Astrocyte (in vitro differentiated cells and primary cell): Measurements from ENCODE around the gene OR2L3. TPM values are rescaled to one million over a fixed set of nuclear protein-coding genes. Genes with fewer than 3 reads are reported as not detected.

Source experiments
- DNase-seq: peaks from one replicate; pipeline ENCODE4 v3.0.0-alpha.2; 2010; ENCODE audit warnings: low read depth
- FAIRE-seq: peaks from 2 replicates; lab custom pipeline; 2011; peaks lifted over from hg19 to GRCh38; lab: Jason Lieb, UNC
- H2AFZ ChIP-seq: 2 replicates; pipeline ENCODE4 v1.6.0; 2012; ENCODE audit warnings: low read depth, low read length, inconsistent platforms
- H3K27ac ChIP-seq: 2 replicates; pipeline ENCODE4 v1.5.1; 2011; ENCODE audit warnings: low read depth, low read length, inconsistent platforms
- H3K27me3 ChIP-seq: 2 replicates; pipeline ENCODE4 v1.6.0; 2011; ENCODE audit warnings: low read length, inconsistent platforms; ENCODE audit not compliant: insufficient read depth
- H3K36me3 ChIP-seq: 2 replicates; pipeline ENCODE4 v1.5.1; 2011; ENCODE audit warnings: low read length, inconsistent platforms; ENCODE audit not compliant: insufficient read depth
- H3K4me1 ChIP-seq: 2 replicates; pipeline ENCODE4 v1.5.1; 2011; ENCODE audit warnings: low read length, inconsistent platforms; ENCODE audit not compliant: insufficient read depth
- H3K4me2 ChIP-seq: 2 replicates; pipeline ENCODE4 v1.6.0; 2012; ENCODE audit warnings: low read length, inconsistent platforms
- H3K4me3 ChIP-seq: 2 replicates; pipeline ENCODE4 v1.5.1; 2011; ENCODE audit warnings: low read depth, mild to moderate bottlenecking, low read length, inconsistent platforms; ENCODE audit not compliant: insufficient read depth
- H3K79me2 ChIP-seq: 2 replicates; pipeline ENCODE4 v1.6.0; 2012; ENCODE audit warnings: mild to moderate bottlenecking, low read length, inconsistent platforms; ENCODE audit not compliant: insufficient read depth
- H3K9ac ChIP-seq: 2 replicates; pipeline ENCODE4 v1.6.0; 2012; ENCODE audit warnings: mild to moderate bottlenecking, low read length, inconsistent platforms
- H3K9me3 ChIP-seq: 2 replicates; pipeline ENCODE4 v1.5.1; 2012; ENCODE audit warnings: low read depth, mild to moderate bottlenecking, low read length, inconsistent platforms; ENCODE audit not compliant: insufficient read depth
- H4K20me1 ChIP-seq: 2 replicates; pipeline ENCODE4 v1.6.0; 2012; ENCODE audit warnings: low read length, inconsistent platforms; ENCODE audit not compliant: insufficient read depth
- H3K27ac Mint-ChIP-seq: one replicate; pipeline ENCODE4 v1.8.0; 2021; ENCODE audit warnings: mild to moderate bottlenecking, mixed read lengths; ENCODE audit not compliant: unreplicated experiment
- H3K27me3 Mint-ChIP-seq: one replicate; pipeline ENCODE4 v1.8.0; 2021; ENCODE audit warnings: low read depth, mixed read lengths; ENCODE audit not compliant: unreplicated experiment
- H3K36me3 Mint-ChIP-seq: one replicate; pipeline ENCODE4 v1.8.0; 2021; ENCODE audit warnings: low read depth, mixed read lengths; ENCODE audit not compliant: unreplicated experiment
- H3K4me1 Mint-ChIP-seq: one replicate; pipeline ENCODE4 v1.8.0; 2021; ENCODE audit warnings: low read depth, mixed read lengths; ENCODE audit not compliant: unreplicated experiment
- H3K4me3 Mint-ChIP-seq: one replicate; pipeline ENCODE4 v1.8.0; 2021; ENCODE audit warnings: mild to moderate bottlenecking, moderate library complexity, mixed read lengths; ENCODE audit not compliant: unreplicated experiment
- H3K9me3 Mint-ChIP-seq: one replicate; pipeline ENCODE4 v1.8.0; 2021; ENCODE audit warnings: mild to moderate bottlenecking, mixed read lengths; ENCODE audit not compliant: unreplicated experiment
- EZH2 ChIP-seq: IDR thresholded peaks from 2 replicates; pipeline ENCODE4 v1.6.1; 2012; ENCODE audit warnings: mild to moderate bottlenecking, low read length, inconsistent platforms; ENCODE audit not compliant: insufficient read depth
- total RNA-seq: library from RNA; stranded (reverse); gene quantifications from 2 replicates; pipeline ENCODE4 v1.2.1, GENCODE V29; 2021
- TF ChIP-seq, protein P1 (sequence below): IDR thresholded peaks from 2 replicates; pipeline ENCODE4 v1.5.1; 2011; ENCODE audit warnings: low read depth, mild to moderate bottlenecking, inconsistent platforms, low read length, moderate library complexity; ENCODE audit not compliant: insufficient read depth

OR2L3 gene
- total RNA-seq, 1 donor from 2014 or later = not detected

DNA sequence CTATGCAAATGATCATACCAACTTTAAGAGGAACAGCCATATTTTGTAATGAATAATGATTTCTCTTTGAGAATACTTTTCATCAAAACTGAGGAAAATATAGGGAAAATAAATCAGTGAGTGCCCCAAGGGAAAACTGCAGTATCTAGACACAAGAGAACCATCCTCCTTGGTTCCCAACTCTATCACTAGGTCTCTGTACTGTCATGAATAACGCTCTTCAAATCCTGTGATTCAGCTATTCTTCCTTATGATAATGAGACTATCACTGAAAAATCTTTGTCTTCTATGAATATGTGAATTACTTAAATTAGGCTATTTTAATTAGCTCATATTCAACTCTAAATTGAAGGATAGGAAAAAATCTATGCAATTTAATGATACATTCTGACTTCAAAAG is 30.8 kb upstream of the OR2L3 start:
- Histone ChIP-seq H3K4me1 (no peaks in the 10 kb centered on the region), H3K36me3 (no peaks in the 10 kb centered on the region), H3K4me3 (no peak overlapping the region), H4K20me1 (no peaks in the 10 kb centered on the region), H3K4me2 (no peak overlapping the region), H2AFZ (no peak overlapping the region), H3K9me3 (peaks cover 8% of the 10 kb centered on the region), H3K27me3 (no peaks in the 10 kb centered on the region), H3K9ac (no peak overlapping the region), H3K79me2 (no peaks in the 10 kb centered on the region), H3K27ac (no peak overlapping the region)
- TF ChIP-seq, protein P1, sequence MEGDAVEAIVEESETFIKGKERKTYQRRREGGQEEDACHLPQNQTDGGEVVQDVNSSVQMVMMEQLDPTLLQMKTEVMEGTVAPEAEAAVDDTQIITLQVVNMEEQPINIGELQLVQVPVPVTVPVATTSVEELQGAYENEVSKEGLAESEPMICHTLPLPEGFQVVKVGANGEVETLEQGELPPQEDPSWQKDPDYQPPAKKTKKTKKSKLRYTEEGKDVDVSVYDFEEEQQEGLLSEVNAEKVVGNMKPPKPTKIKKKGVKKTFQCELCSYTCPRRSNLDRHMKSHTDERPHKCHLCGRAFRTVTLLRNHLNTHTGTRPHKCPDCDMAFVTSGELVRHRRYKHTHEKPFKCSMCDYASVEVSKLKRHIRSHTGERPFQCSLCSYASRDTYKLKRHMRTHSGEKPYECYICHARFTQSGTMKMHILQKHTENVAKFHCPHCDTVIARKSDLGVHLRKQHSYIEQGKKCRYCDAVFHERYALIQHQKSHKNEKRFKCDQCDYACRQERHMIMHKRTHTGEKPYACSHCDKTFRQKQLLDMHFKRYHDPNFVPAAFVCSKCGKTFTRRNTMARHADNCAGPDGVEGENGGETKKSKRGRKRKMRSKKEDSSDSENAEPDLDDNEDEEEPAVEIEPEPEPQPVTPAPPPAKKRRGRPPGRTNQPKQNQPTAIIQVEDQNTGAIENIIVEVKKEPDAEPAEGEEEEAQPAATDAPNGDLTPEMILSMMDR = no peak
- Mint-ChIP-seq H3K36me3 (no peaks in the 10 kb centered on the region), H3K9me3 (peaks cover 7% of the 10 kb centered on the region), H3K27me3 (no peaks in the 10 kb centered on the region), H3K4me1 (no peaks in the 10 kb centered on the region), H3K27ac (no peak overlapping the region), H3K4me3 (no peak overlapping the region)
- FAIRE-seq = no peak
- no peak for DNase-seq

DNA sequence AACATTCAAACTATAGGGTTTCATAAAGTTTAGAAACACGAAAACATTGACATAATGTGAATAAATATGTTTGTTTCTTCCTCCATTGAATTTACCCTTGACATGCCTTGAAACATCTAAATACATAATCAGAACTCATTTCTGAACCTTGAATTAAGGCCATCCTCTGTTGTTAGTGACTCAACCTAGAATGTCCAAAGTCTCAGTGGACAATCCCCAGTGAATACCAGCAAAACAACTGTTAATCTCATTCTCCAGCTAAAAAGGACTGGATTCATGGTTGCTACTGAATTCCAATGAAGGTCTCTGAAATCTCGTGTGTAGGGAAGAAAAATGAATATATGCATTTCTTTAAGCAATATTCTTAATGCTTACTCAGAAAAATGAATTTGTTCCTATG is 16.9 kb upstream of the OR2L3 start, which contains the start of gene OR2L2:
Gene OR2L2 (plus strand): TSS at position 301 of the 400 bp plus-strand sequence. CDS start 8,198 bp downstream, outside the sequence.
- TF ChIP-seq, protein P1 = no peak
- TF ChIP-seq EZH2 = no peak
- H3K27me3 Mint-ChIP-seq = no peaks in the 10 kb centered on the region
- H3K79me2 ChIP-seq = no peaks in the 10 kb centered on the region
- no peak within 1 kb of the TSS for H3K27ac Mint-ChIP-seq
- H3K9ac ChIP-seq = no peak within 1 kb of the TSS
- FAIRE-seq (no peak), DNase-seq (no peak)
- H3K27ac ChIP-seq = no peak within 1 kb of the TSS
- no peak within 1 kb of the TSS for H3K4me2 ChIP-seq
- no peaks in the 10 kb centered on the region for H3K36me3 ChIP-seq
- peaks cover 7% of the 10 kb centered on the region for H3K9me3 ChIP-seq
- no peaks in the 10 kb centered on the region for H3K4me1 ChIP-seq
- H3K9me3 Mint-ChIP-seq = peaks cover 7% of the 10 kb centered on the region
- no peak within 1 kb of the TSS for H3K4me3 Mint-ChIP-seq
- H3K4me1 Mint-ChIP-seq = no peaks in the 10 kb centered on the region
- H3K4me3 ChIP-seq = no peak within 1 kb of the TSS
- no peak within 1 kb of the TSS for H2AFZ ChIP-seq
- H3K36me3 Mint-ChIP-seq = no peaks in the 10 kb centered on the region
- H3K27me3 ChIP-seq = no peaks in the 10 kb centered on the region
- H4K20me1 ChIP-seq = no peaks in the 10 kb centered on the region

DNA sequence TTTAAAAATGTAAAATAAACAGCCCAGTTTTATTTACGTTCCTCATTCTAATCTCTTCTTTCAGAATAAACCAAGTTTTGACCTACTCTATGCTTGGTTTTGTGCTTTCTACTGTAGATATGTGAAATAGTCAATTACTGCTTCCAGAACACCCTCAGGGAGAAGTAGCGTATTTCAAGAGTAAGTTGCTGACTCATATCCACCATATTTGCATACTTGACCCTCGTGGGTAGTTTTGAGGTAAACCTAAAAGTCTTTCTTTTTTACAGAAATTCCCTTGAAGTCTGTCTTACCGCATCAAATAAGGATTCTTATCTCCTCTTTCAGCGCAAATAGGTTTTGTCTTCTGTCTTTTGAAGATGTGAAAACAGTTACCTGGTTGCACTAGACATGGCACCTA is 1.4 kb upstream of the OR2L3 start:
- Mint-ChIP-seq H3K4me3 (no peak overlapping the region), H3K27me3 (no peaks in the 10 kb centered on the region), H3K27ac (no peak overlapping the region), H3K4me1 (no peaks in the 10 kb centered on the region), H3K36me3 (no peaks in the 10 kb centered on the region), H3K9me3 (peaks cover 2% of the 10 kb centered on the region)
- Histone ChIP-seq H3K79me2 (no peaks in the 10 kb centered on the region), H3K27me3 (no peaks in the 10 kb centered on the region), H3K4me3 (no peak overlapping the region), H3K4me2 (no peak overlapping the region), H3K9ac (no peak overlapping the region), H3K36me3 (no peaks in the 10 kb centered on the region), H2AFZ (no peak overlapping the region), H4K20me1 (no peaks in the 10 kb centered on the region), H3K9me3 (peaks cover 10% of the 10 kb centered on the region), H3K27ac (no peak overlapping the region), H3K4me1 (no peaks in the 10 kb centered on the region)
- DNase-seq (no peak), FAIRE-seq (no peak)
- TF ChIP-seq, protein P1 = no peak
- no peak for TF ChIP-seq EZH2
